ENCODE measurements around the gene STEAP4. TPM values are rescaled to one million over a fixed set of nuclear protein-coding genes. Genes with fewer than 3 reads are reported as not detected.

STEAP4 gene
- total and polyA plus RNA-seq, 9 of the 15 experiments (the other 6 are each of a cell fraction or from before 2014, with no cell fraction given): 0.07 TPM; not detected in 8

GRCh38 chr7:88346357-88346756 lies 39.7 kb upstream of the STEAP4 start:
- Histone ChIP-seq H3K36me3 (ENCODE audit: control insufficient read depth, insufficient read depth, low read length) (no peaks in the 10 kb centered on the region), H3K4me2 (ENCODE audit: insufficient read depth, low read length) (no peak overlapping the region), H3K27me3 (ENCODE audit: control insufficient read depth in 2 of 2, insufficient read depth in 2 of 2, low read length in 2 of 2) (no peaks in the 10 kb centered on the region), H3K27ac (ENCODE audit: extremely low read depth, low read depth, low read length) (no peak overlapping the region), H4K20me1 (replicated peaks; ENCODE audit: control insufficient read depth, insufficient read depth, low read length) (no peaks in the 10 kb centered on the region), H2AFZ (ENCODE audit: low read depth, low read length) (no peak overlapping the region), H3K4me3 (no peak overlapping the region), H3K4me1 (replicated peaks in 1 of 2; ENCODE audit: control insufficient read depth in 2 of 2, insufficient read depth in 2 of 2, low read length in 2 of 2) (no peaks in the 10 kb centered on the region), H3K79me2 (ENCODE audit: control insufficient read depth, insufficient read depth, low read length) (no peaks in the 10 kb centered on the region), H3K9me3 (replicated peaks; ENCODE audit: control insufficient read depth, insufficient read depth, low read depth, low read length) (no peaks in the 10 kb centered on the region), H3K9ac (ENCODE audit: insufficient read depth in 1 of 2, low read depth in 2 of 2, low read length in 2 of 2) (no peak overlapping the region), H3K9me1 (ENCODE audit: control insufficient read depth, insufficient read depth, low read length) (no peaks in the 10 kb centered on the region)
- intact Hi-C loops (cut with micrococcal nuclease) (no loop called here), in situ Hi-C loops (cut with MboI) (no loop called here)
- no TSS peak for BruUV-seq (replicated peaks)
- no peak for ATAC-seq
- POLR2A ChIA-PET: no interaction called here
- WGBS (ENCODE audit: insufficient coverage, low coverage, missing lambda C conversion rate): 0% methylated on average over 2 of the region's 2 CpGs
- CTCF ChIA-PET (ENCODE audit: low intra/inter-chr PET ratio): no interaction called here
- TF ChIP-seq ZNF444 (CRISPR knock-in tag; IDR thresholded peaks at IDR 0.05): no peak
- no peak for TF ChIP-seq ERF (CRISPR knock-in tag; IDR thresholded peaks at IDR 0.05)
- no peak for TF ChIP-seq ZNF561 (CRISPR knock-in tag; conservative IDR thresholded peaks at IDR 0.05)
- no peak for TF ChIP-seq KLF6 (CRISPR knock-in tag; IDR thresholded peaks at IDR 0.05; ENCODE audit: borderline replicate concordance)
- TF ChIP-seq MLLT1 (IDR thresholded peaks at IDR 0.05): no peak
- no peak for TF ChIP-seq PREB (CRISPR knock-in tag; IDR thresholded peaks at IDR 0.05)
- no peak for TF ChIP-seq RB1 (IDR thresholded peaks at IDR 0.05; ENCODE audit: low read depth)
- no peak for DNase-seq (ENCODE audit: extremely low read depth in 1 of 4, low spot score in 3 of 4)
- FAIRE-seq: no peak
